OCI-LY1 (cell line): Measurements from ENCODE around the gene IMMP1L.

Experiments
- H2AFZ ChIP-seq: fragments of 200-600 bp; sonication (generic), shearing (Covaris generic); 2 replicates; pipeline ENCODE4 v1.6.0; 2014; ENCODE audit warnings: antibody characterized with exemption, mild to moderate bottlenecking, low read length
- H3F3A ChIP-seq: fragments of 200-600 bp; sonication (generic), shearing (Covaris generic); 2 replicates; pipeline ENCODE4 v1.6.0; 2014; ENCODE audit warnings: mild to moderate bottlenecking, antibody characterized with exemption, low read length, moderate library complexity; ENCODE audit not compliant: insufficient read depth
- H3K27ac ChIP-seq: fragments of 200-600 bp; sonication (generic); 2 replicates; pipeline ENCODE4 v1.5.1; 2014; ENCODE audit warnings: low read length, mixed run types, mild to moderate bottlenecking, low read depth; ENCODE audit not compliant: poor library complexity, severe bottlenecking
- H3K27me3 ChIP-seq: fragments of 200-600 bp; sonication (generic); 2 replicates; pipeline ENCODE4 v1.6.0; 2014; ENCODE audit warnings: antibody characterized with exemption, mild to moderate bottlenecking, low read length, moderate library complexity; ENCODE audit not compliant: insufficient read depth
- H3K36me3 ChIP-seq: fragments of 200-600 bp; sonication (generic); 2 replicates; pipeline ENCODE4 v1.6.1; 2014; ENCODE audit warnings: mild to moderate bottlenecking, antibody characterized with exemption, low read length, moderate library complexity, mixed read lengths; ENCODE audit not compliant: insufficient read depth
- H3K4me1 ChIP-seq: fragments of 200-600 bp; sonication (generic); 2 replicates; pipeline ENCODE4 v1.5.1; 2014; ENCODE audit warnings: mild to moderate bottlenecking, low read length, moderate library complexity; ENCODE audit not compliant: insufficient read depth, severe bottlenecking
- H3K4me2 ChIP-seq: fragments of 200-600 bp; sonication (generic), shearing (Covaris generic); 2 replicates; pipeline ENCODE4 v1.6.1; 2014; ENCODE audit warnings: low read length
- H3K4me3 ChIP-seq: fragments of 200-600 bp; sonication (generic); 2 replicates; pipeline ENCODE4 v1.5.1; 2014; ENCODE audit warnings: low read length, low read depth, mild to moderate bottlenecking, mixed read lengths; ENCODE audit not compliant: poor library complexity, severe bottlenecking
- H3K79me2 ChIP-seq: fragments of 200-600 bp; shearing (Covaris generic); 2 replicates; pipeline ENCODE4 v1.6.1; 2016; ENCODE audit warnings: mixed run types, low read length, mixed read lengths; ENCODE audit not compliant: insufficient read depth
- H3K9ac ChIP-seq: fragments of 200-600 bp; sonication (generic), shearing (Covaris generic); 2 replicates; pipeline ENCODE4 v1.6.1; 2014; ENCODE audit warnings: mild to moderate bottlenecking, low read length, mixed read lengths
- H3K9me2 ChIP-seq: fragments of 200-600 bp; sonication (generic), shearing (Covaris generic); 2 replicates; pipeline ENCODE4 v1.6.1; 2014; ENCODE audit warnings: low read depth, mild to moderate bottlenecking, low read length, mixed read lengths
- H3K9me3 ChIP-seq: fragments of 200-600 bp; shearing (Covaris generic); 2 replicates; pipeline ENCODE4 v1.6.1; 2014; ENCODE audit warnings: low read length, mixed read lengths
- H4K20me1 ChIP-seq: fragments of 200-600 bp; sonication (generic), shearing (Covaris generic); 2 replicates; pipeline ENCODE4 v1.6.0; 2016; ENCODE audit warnings: mild to moderate bottlenecking, low read length; ENCODE audit not compliant: insufficient read depth
- CTCF ChIP-seq: fragments of 200-600 bp; sonication (generic), shearing (Covaris generic); IDR thresholded peaks from 2 replicates; pipeline ENCODE4 v1.5.1; 2017; ENCODE audit warnings: mild to moderate bottlenecking, antibody characterized with exemption, low read length, moderate library complexity, mixed read lengths
- EZH2 ChIP-seq: fragments of 200-600 bp; sonication (generic), shearing (Covaris generic); IDR thresholded peaks from 2 replicates; pipeline ENCODE4 v1.8.0; 2017; ENCODE audit warnings: borderline replicate concordance, mixed run types, mild to moderate bottlenecking, antibody characterized with exemption, low read length, moderate library complexity, mixed read lengths

IMMP1L gene

GRCh38 chr11:31450841-31451240 lies 58.6 kb downstream of the IMMP1L start:
- Histone ChIP-seq H4K20me1 (no peaks in the 10 kb centered on the region), H3K4me2 (no peak overlapping the region), H3K9me2 (no peaks in the 10 kb centered on the region), H3K27me3 (no peaks in the 10 kb centered on the region), H3K4me3 (no peak overlapping the region), H3K9me3 (no peaks in the 10 kb centered on the region), H3K79me2 (no peaks in the 10 kb centered on the region), H3K4me1 (no peaks in the 10 kb centered on the region), H3F3A (no peaks in the 10 kb centered on the region), H3K27ac (no peak overlapping the region), H3K36me3 (peaks cover 31% of the 10 kb centered on the region; the same call in 1 of the 2 replicates), H2AFZ (no peak overlapping the region), H3K9ac (no peak overlapping the region)
- TF ChIP-seq EZH2, result no peak
- no peak for TF ChIP-seq CTCF

- Histone ChIP-seq H3K9ac (no peak overlapping the region), H3K36me3 (peaks cover 22% of the 10 kb centered on the region; the same call in 1 of the 2 replicates), H3K4me2 (no peak overlapping the region), H3K9me2 (no peaks in the 10 kb centered on the region), H3K9me3 (no peaks in the 10 kb centered on the region), H2AFZ (no peak overlapping the region), H3K4me1 (no peaks in the 10 kb centered on the region), H4K20me1 (no peaks in the 10 kb centered on the region), H3K27me3 (no peaks in the 10 kb centered on the region), H3K4me3 (no peak overlapping the region), H3F3A (no peaks in the 10 kb centered on the region), H3K79me2 (no peaks in the 10 kb centered on the region), H3K27ac (no peak overlapping the region)
- TF ChIP-seq EZH2, result no peak
- TF ChIP-seq CTCF, result no peak
Measured at GRCh38 chr11:31449040-31449439, 60.4 kb downstream of the IMMP1L start.

- Histone ChIP-seq H3K4me1 (no peaks in the 10 kb centered on the region), H3K9me3 (no peaks in the 10 kb centered on the region), H3K9ac (no peak overlapping the region), H3K9me2 (no peaks in the 10 kb centered on the region), H3K4me3 (no peak overlapping the region), H3K4me2 (no peak overlapping the region), H3K27me3 (no peaks in the 10 kb centered on the region), H3K79me2 (no peaks in the 10 kb centered on the region), H2AFZ (no peak overlapping the region), H4K20me1 (no peaks in the 10 kb centered on the region), H3F3A (no peaks in the 10 kb centered on the region), H3K36me3 (peaks cover 12% of the 10 kb centered on the region; the same call in 1 of the 2 replicates), H3K27ac (no peak overlapping the region)
- TF ChIP-seq CTCF (no peak), EZH2 (no peak)
Measured at GRCh38 chr11:31445621-31446020, 63.8 kb downstream of the IMMP1L start.
